ENCODE results near the gene LHFPL2. TPM values are rescaled to one million over a fixed set of nuclear protein-coding genes. Genes with fewer than 3 reads are reported as not detected.

LHFPL2 gene
- total RNA-seq, 1 experiment from 2014 or later: 49.7 TPM

DNA sequence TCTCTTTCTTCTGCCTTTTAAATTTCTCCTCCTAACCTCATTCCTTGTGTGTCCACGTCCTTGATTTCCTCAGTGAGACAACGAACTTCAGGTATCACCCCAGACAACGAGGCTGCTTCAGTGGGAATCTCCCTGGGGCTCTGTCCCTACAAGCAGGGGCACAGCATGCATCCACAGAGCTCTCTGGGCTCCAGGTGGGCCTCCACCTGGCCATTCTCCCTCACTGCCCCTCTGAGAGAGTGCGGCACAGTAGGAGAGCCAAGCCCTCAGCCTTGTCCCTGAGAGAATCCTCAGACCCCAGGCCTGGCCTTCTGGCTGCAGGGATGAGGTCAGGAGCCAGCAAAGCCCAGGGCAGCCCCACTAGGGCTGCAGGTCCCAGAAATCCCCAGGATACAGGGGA, 105.3 kb downstream of the LHFPL2 start:
- POLR2A ChIA-PET: no interaction called here
- Histone ChIP-seq H3K9me3 (no peaks in the 10 kb centered on the region), H3K4me3 (ENCODE audit: low read depth, low read length) (no peak overlapping the region), H3K36me3 (ENCODE audit: control insufficient read depth, insufficient read depth, low read length) (peaks cover 2% of the 10 kb centered on the region), H3K27me3 (replicated peaks; ENCODE audit: control insufficient read depth, insufficient read depth, low read length) (no peaks in the 10 kb centered on the region), H3K4me1 (no peaks in the 10 kb centered on the region)
- CTCF ChIA-PET: no interaction called here
- DNase-seq: no peak
- Mint-ChIP-seq H3K4me3 (ENCODE audit: unreplicated experiment) (no peak overlapping the region), H3K9me3 (ENCODE audit: unreplicated experiment) (no peaks in the 10 kb centered on the region), H3K27me3 (ENCODE audit: insufficient read depth, unreplicated experiment) (no peaks in the 10 kb centered on the region), H3K36me3 (ENCODE audit: insufficient read depth, unreplicated experiment) (peaks cover 28% of the 10 kb centered on the region), H3K4me1 (ENCODE audit: low read depth, unreplicated experiment) (peaks cover 6% of the 10 kb centered on the region), H3K27ac (ENCODE audit: unreplicated experiment) (peak overlapping the region; percentile 56)
- no TSS peak for BruUV-seq (replicated peaks)
- intact Hi-C loops (cut with micrococcal nuclease; ENCODE audit: unreplicated experiment): no loop called here
- TF ChIP-seq, protein P1, sequence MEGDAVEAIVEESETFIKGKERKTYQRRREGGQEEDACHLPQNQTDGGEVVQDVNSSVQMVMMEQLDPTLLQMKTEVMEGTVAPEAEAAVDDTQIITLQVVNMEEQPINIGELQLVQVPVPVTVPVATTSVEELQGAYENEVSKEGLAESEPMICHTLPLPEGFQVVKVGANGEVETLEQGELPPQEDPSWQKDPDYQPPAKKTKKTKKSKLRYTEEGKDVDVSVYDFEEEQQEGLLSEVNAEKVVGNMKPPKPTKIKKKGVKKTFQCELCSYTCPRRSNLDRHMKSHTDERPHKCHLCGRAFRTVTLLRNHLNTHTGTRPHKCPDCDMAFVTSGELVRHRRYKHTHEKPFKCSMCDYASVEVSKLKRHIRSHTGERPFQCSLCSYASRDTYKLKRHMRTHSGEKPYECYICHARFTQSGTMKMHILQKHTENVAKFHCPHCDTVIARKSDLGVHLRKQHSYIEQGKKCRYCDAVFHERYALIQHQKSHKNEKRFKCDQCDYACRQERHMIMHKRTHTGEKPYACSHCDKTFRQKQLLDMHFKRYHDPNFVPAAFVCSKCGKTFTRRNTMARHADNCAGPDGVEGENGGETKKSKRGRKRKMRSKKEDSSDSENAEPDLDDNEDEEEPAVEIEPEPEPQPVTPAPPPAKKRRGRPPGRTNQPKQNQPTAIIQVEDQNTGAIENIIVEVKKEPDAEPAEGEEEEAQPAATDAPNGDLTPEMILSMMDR (IDR thresholded peaks at IDR 0.05; ENCODE audit: insufficient read depth in 1 of 2, low read depth in 1 of 2, low read length in 1 of 2, severe bottlenecking in 1 of 2, unreplicated experiment in 1 of 2): no peak

DNA sequence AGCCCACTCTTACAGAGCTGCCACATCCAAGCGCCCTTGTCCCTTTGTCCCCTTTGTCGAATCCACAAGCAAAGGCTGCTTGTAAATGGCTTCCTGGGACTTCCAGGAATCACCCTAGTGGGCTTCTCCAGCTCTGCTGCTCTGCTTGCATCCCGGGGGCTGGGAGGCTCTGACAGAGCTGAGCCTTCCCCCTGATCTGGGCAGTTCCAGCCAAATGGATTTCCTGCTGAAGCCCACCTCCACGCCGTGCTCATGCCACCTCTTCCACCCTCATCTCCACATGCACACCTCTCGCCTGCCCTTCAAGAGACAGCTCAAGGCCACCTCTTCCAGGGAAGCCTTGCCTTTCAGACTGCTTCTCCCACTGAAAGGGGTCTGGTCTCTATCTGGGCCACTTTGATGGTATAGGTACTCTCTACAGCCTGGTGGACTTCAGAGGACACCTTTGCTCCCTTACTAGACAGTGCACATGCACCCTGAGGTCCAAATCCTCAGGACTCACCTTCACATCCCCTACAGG, 106.2 kb downstream of the LHFPL2 start:
- H3K36me3 ChIP-seq (ENCODE audit: control insufficient read depth, insufficient read depth, low read length): peaks cover 2% of the 10 kb centered on the region
- DNase-seq: no peak
- H3K4me1 ChIP-seq: no peaks in the 10 kb centered on the region
- CTCF ChIA-PET: interaction anchor here (1.4 kb wide), 1 partner anchor 85 kb away, joined by 5 read pairs; no protein-coding TSS in a partner anchor
- Mint-ChIP-seq H3K36me3 (ENCODE audit: insufficient read depth, unreplicated experiment) (peaks cover 29% of the 10 kb centered on the region), H3K9me3 (ENCODE audit: unreplicated experiment) (no peaks in the 10 kb centered on the region), H3K4me3 (ENCODE audit: unreplicated experiment) (no peak overlapping the region), H3K4me1 (ENCODE audit: low read depth, unreplicated experiment) (peaks cover 11% of the 10 kb centered on the region), H3K27ac (ENCODE audit: unreplicated experiment) (peak overlapping the region; percentile 50), H3K27me3 (ENCODE audit: insufficient read depth, unreplicated experiment) (no peaks in the 10 kb centered on the region)
- BruUV-seq (replicated peaks): no TSS peak
- TF ChIP-seq, protein P1 (IDR thresholded peaks at IDR 0.05; ENCODE audit: insufficient read depth in 1 of 2, low read depth in 1 of 2, low read length in 1 of 2, severe bottlenecking in 1 of 2, unreplicated experiment in 1 of 2): no peak
- no peaks in the 10 kb centered on the region for H3K9me3 ChIP-seq
- no peak overlapping the region for H3K4me3 ChIP-seq (ENCODE audit: low read depth, low read length)
- intact Hi-C loops (cut with micrococcal nuclease; ENCODE audit: unreplicated experiment): no loop called here
- H3K27me3 ChIP-seq (replicated peaks; ENCODE audit: control insufficient read depth, insufficient read depth, low read length): no peaks in the 10 kb centered on the region
- POLR2A ChIA-PET: no interaction called here

DNA sequence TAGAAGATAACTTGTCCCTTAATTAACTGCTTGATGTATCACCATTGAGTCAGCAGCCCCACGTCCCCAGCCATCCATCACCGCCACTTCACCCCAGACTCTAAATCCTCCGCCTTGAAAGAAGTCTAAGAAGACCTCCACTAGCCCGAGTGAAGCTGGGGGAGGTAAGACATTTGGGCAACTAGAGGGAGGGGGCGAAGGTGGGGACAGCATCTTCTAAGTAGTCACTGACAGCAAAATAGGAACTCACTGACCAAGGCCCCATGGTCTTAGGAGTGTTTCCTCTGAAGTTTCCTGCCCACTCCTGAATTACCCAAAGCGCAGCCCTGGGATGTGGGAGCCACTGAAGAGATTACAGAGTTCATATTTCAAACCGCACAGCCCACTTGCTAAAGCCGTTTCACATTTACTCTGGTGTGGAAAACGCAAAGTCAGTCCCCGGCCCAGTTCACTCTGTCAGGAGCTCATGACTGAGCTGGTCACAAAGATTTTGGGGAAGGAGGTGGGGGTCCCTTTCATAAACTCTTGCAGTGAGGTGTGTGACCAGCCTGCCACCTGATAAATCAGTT, 107.4 kb downstream of the LHFPL2 start:
- no peaks in the 10 kb centered on the region for H3K27me3 ChIP-seq (replicated peaks; ENCODE audit: control insufficient read depth, insufficient read depth, low read length)
- no peaks in the 10 kb centered on the region for H3K4me1 ChIP-seq
- no peaks in the 10 kb centered on the region for H3K9me3 ChIP-seq
- Mint-ChIP-seq H3K9me3 (ENCODE audit: unreplicated experiment) (no peaks in the 10 kb centered on the region), H3K27ac (ENCODE audit: unreplicated experiment) (no peak overlapping the region), H3K27me3 (ENCODE audit: insufficient read depth, unreplicated experiment) (no peaks in the 10 kb centered on the region), H3K4me1 (ENCODE audit: low read depth, unreplicated experiment) (peaks cover 11% of the 10 kb centered on the region), H3K36me3 (ENCODE audit: insufficient read depth, unreplicated experiment) (peaks cover 29% of the 10 kb centered on the region), H3K4me3 (ENCODE audit: unreplicated experiment) (no peak overlapping the region)
- H3K36me3 ChIP-seq (ENCODE audit: control insufficient read depth, insufficient read depth, low read length): peaks cover 2% of the 10 kb centered on the region
- POLR2A ChIA-PET: no interaction called here
- TF ChIP-seq, protein P1 (IDR thresholded peaks at IDR 0.05; ENCODE audit: insufficient read depth in 1 of 2, low read depth in 1 of 2, low read length in 1 of 2, severe bottlenecking in 1 of 2, unreplicated experiment in 1 of 2): no peak
- CTCF ChIA-PET: interaction anchor here (1.4 kb wide), 1 partner anchor 86 kb away, joined by 5 read pairs; no protein-coding TSS in a partner anchor
- no TSS peak for BruUV-seq (replicated peaks)
- no peak for DNase-seq
- H3K4me3 ChIP-seq (ENCODE audit: low read depth, low read length): no peak overlapping the region
- intact Hi-C loops (cut with micrococcal nuclease; ENCODE audit: unreplicated experiment): no loop called here

Data from Caco-2 (cell line).